Measurements from ENCODE around the gene DUSP5. TPM values are rescaled to one million over a fixed set of nuclear protein-coding genes. Genes with fewer than 3 reads are reported as not detected.

DUSP5 gene
- total and polyA plus RNA-seq, 8 donors: 0.58 to 23.2 (median 10.6) TPM

- DNase-seq: peak in 1 of 2 donors; percentile 36
- H3K27me3 ChIP-seq: no peaks in the 10 kb centered on the region
- no peaks in the 10 kb centered on the region for H3K36me3 ChIP-seq
- H3K4me1 ChIP-seq: peaks cover 0 to 31% (median 15%) of the 10 kb centered on the region in 4 donors
- WGBS, 5 donors: 64 to 88% (median 73%) methylated on average over 1 of the region's 1 CpG
- H3K9me3 ChIP-seq: no peaks in the 10 kb centered on the region
- H3K4me3 ChIP-seq: no peak overlapping the region
- intact Hi-C loops (cut with DNase I; ENCODE audit: low total_unique reads): no loop called here
- H3K27ac ChIP-seq: no peak overlapping the region
- TF ChIP-seq EP300 (IDR thresholded peaks at IDR 0.05) (no peak), POLR2A (IDR thresholded peaks at IDR 0.05) (no peak), POLR2AphosphoS5 (IDR thresholded peaks at IDR 0.05) (no peak)
- TF ChIP-seq, protein P1, sequence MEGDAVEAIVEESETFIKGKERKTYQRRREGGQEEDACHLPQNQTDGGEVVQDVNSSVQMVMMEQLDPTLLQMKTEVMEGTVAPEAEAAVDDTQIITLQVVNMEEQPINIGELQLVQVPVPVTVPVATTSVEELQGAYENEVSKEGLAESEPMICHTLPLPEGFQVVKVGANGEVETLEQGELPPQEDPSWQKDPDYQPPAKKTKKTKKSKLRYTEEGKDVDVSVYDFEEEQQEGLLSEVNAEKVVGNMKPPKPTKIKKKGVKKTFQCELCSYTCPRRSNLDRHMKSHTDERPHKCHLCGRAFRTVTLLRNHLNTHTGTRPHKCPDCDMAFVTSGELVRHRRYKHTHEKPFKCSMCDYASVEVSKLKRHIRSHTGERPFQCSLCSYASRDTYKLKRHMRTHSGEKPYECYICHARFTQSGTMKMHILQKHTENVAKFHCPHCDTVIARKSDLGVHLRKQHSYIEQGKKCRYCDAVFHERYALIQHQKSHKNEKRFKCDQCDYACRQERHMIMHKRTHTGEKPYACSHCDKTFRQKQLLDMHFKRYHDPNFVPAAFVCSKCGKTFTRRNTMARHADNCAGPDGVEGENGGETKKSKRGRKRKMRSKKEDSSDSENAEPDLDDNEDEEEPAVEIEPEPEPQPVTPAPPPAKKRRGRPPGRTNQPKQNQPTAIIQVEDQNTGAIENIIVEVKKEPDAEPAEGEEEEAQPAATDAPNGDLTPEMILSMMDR (IDR thresholded peaks at IDR 0.05): no peak
Measured at GRCh38 chr10:110456046-110456445, 41.7 kb upstream of the DUSP5 start.

DNA sequence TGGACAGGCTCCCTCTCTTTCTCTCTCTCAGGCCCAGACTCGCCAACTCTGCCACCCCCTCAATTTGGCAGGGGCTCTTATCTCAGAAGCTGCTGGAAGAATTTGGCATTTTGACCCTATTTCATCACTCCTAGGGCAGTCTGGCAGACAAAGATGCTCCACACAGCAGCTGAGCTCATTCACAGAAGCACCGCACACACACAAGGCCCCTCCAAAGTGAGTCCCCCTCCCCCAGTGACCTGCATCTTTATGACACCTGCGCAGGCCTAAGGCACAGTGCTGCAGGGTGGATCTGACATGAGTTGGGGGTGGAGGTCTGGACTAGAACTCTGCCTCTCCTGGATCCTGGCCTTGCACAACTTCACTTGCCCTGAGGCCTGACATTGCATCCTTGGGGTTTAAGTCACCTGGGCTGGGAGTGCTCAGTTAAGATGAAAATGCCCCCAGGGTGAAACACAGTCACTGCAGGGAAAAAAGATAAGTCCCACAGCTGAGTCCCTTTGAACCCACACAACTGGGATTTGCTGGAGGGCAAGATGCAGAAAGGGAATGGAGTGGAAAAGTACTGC lies 41.1 kb upstream of the DUSP5 start:
- H3K4me1 ChIP-seq: peaks cover 0 to 31% (median 15%) of the 10 kb centered on the region in 4 donors
- H3K9me3 ChIP-seq: no peaks in the 10 kb centered on the region
- no peak overlapping the region for H3K4me3 ChIP-seq
- H3K36me3 ChIP-seq: no peaks in the 10 kb centered on the region
- no peak overlapping the region for H3K27ac ChIP-seq
- 69 to 87% (median 77%) methylated on average over 3 of the region's 3 CpGs for WGBS, 5 donors
- no peaks in the 10 kb centered on the region for H3K27me3 ChIP-seq
- DNase-seq: no peak
- intact Hi-C loops (cut with DNase I; ENCODE audit: low total_unique reads): no loop called here
- TF ChIP-seq POLR2AphosphoS5 (IDR thresholded peaks at IDR 0.05) (no peak), POLR2A (IDR thresholded peaks at IDR 0.05) (no peak), EP300 (IDR thresholded peaks at IDR 0.05) (no peak)
- TF ChIP-seq, protein P1 (IDR thresholded peaks at IDR 0.05): no peak

GRCh38 chr10:110457851-110458250 lies 39.9 kb upstream of the DUSP5 start:
- intact Hi-C loops (cut with DNase I; ENCODE audit: low total_unique reads): no loop called here
- H3K27ac ChIP-seq: peak overlapping the region in 3 of 5 donors; percentile 14 to 47 (median 22)

DNA sequence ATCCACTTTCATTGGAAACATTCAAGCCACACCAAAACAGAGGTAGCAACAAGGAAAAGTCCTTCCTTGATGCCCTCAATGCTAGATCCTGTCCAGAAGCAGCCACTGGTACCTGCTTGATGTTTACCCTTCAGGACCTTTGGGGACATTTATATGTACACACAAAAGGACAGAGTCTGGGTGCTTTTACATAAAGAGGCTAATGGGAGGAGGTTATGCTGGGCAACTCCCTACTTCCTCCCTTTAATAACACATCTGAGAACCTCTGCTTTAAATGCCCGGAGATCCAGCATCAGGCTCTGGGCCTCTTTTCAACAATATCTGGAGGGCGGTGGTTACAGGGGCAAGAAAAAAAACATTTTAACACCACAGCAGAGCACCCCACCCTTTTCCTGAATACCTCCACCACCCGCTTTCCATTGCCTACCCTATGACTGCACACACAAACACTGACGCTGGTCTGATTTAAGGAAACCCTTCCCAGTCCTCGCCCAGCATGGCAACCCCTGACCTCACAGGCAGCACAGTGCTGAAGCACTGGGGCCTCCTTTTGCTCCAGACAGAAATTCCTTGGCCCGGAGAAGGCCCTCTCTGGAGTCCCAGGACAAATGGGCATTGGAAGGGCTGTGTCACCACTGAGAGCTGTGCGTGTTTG lies 39.3 kb upstream of the DUSP5 start:
- H3K4me1 ChIP-seq: peaks cover 0 to 31% (median 15%) of the 10 kb centered on the region in 4 donors
- H3K9me3 ChIP-seq: no peaks in the 10 kb centered on the region
- peak in 1 of 2 donors; percentile 47 for DNase-seq
- TF ChIP-seq, protein P1 (IDR thresholded peaks at IDR 0.05): no peak
- TF ChIP-seq EP300 (IDR thresholded peaks at IDR 0.05) (no peak), POLR2AphosphoS5 (IDR thresholded peaks at IDR 0.05) (no peak), POLR2A (IDR thresholded peaks at IDR 0.05) (no peak)
- no peaks in the 10 kb centered on the region for H3K27me3 ChIP-seq
- no peaks in the 10 kb centered on the region for H3K36me3 ChIP-seq
- peak overlapping the region in 4 of 5 donors; percentile 14 to 47 (median 24) for H3K27ac ChIP-seq
- no peak overlapping the region for H3K4me3 ChIP-seq
- intact Hi-C loops (cut with DNase I; ENCODE audit: low total_unique reads): no loop called here
- WGBS, 5 donors: 36 to 57% (median 57%) methylated on average over 7 of the region's 7 CpGs

More at GRCh38 chr10:110457851-110458250, 39.9 kb upstream of the DUSP5 start:
- Histone ChIP-seq H3K4me1 (peaks cover 0 to 31% (median 15%) of the 10 kb centered on the region in 4 donors), H3K4me3 (no peak overlapping the region), H3K27me3 (no peaks in the 10 kb centered on the region), H3K9me3 (no peaks in the 10 kb centered on the region), H3K36me3 (no peaks in the 10 kb centered on the region)
- WGBS, 5 donors: 79 to 95% (median 91%) methylated on average over 5 to 9 of the region's 9 CpGs
- TF ChIP-seq POLR2AphosphoS5 (IDR thresholded peaks at IDR 0.05): no peak
- TF ChIP-seq POLR2A (IDR thresholded peaks at IDR 0.05): no peak
- TF ChIP-seq EP300 (IDR thresholded peaks at IDR 0.05): no peak
- TF ChIP-seq, protein P1 (IDR thresholded peaks at IDR 0.05): no peak
- DNase-seq: no peak

Data from stomach (tissue), 9 donors.